Bone marrow (tissue), 2 donors: ENCODE measurements around the gene PSMA2.

ENCODE experiments used
- DNase-seq, 2 donors: peaks; one replicate each; lab custom pipeline; 2025; lab: John Stamatoyannopoulos, UW

The PSMA2 gene

GRCh38 chr7:42931834-42932651 lies at the start of gene PSMA2, which contains the start of gene MRPL32:
Gene PSMA2, minus strand, starts transcription at chr7:42932174. Its CDS starts 16 bp downstream, at chr7:42932158.
Gene MRPL32, plus strand, starts transcription at chr7:42932376. Its CDS starts 11 bp downstream, at chr7:42932387.
- DNase-seq: peak; percentile 97 to 99

- no peak for DNase-seq
These were observed 49.6 kb upstream of the PSMA2 start for GRCh38 chr7:42981601-42982000.

- DNase-seq: no peak
These were observed 48.5 kb upstream of the PSMA2 start for GRCh38 chr7:42980514-42980913.

- DNase-seq: no peak
These were observed 48.1 kb upstream of the PSMA2 start for GRCh38 chr7:42980084-42980483.

GRCh38 chr7:42978496-42978895 lies 46.5 kb upstream of the PSMA2 start:
- no peak for DNase-seq

- no peak for DNase-seq
These were observed 44.4 kb upstream of the PSMA2 start for GRCh38 chr7:42976371-42976770.

GRCh38 chr7:42972699-42973500 lies 40.9 kb upstream of the PSMA2 start:
- no peak for DNase-seq

GRCh38 chr7:42967391-42967790 lies 35.4 kb upstream of the PSMA2 start:
- DNase-seq: no peak

- no peak for DNase-seq
These were observed 33.2 kb upstream of the PSMA2 start for GRCh38 chr7:42964849-42965805.

- DNase-seq: no peak
These were observed 32.3 kb upstream of the PSMA2 start for GRCh38 chr7:42964293-42964692.

- DNase-seq: no peak
These were observed 29.2 kb upstream of the PSMA2 start for GRCh38 chr7:42961170-42961569.

- no peak for DNase-seq
These were observed 28.8 kb upstream of the PSMA2 start for GRCh38 chr7:42960762-42961161.

- no peak for DNase-seq
These were observed 27.6 kb upstream of the PSMA2 start for GRCh38 chr7:42959549-42959948.

- no peak for DNase-seq
These were observed 24.1 kb upstream of the PSMA2 start for GRCh38 chr7:42956062-42956461.

GRCh38 chr7:42953994-42954393 lies 22.0 kb upstream of the PSMA2 start:
- DNase-seq: no peak

GRCh38 chr7:42952328-42952727 lies 20.4 kb upstream of the PSMA2 start:
- no peak for DNase-seq

GRCh38 chr7:42950417-42950816 lies 18.4 kb upstream of the PSMA2 start:
- no peak for DNase-seq

GRCh38 chr7:42947521-42947920 lies 15.5 kb upstream of the PSMA2 start:
- no peak for DNase-seq

- peak in 1 of 2 donors; percentile 19 for DNase-seq
These were observed 14.6 kb upstream of the PSMA2 start for GRCh38 chr7:42946627-42946950.

- DNase-seq: peak in 1 of 2 donors; percentile 24
These were observed 14.1 kb upstream of the PSMA2 start for GRCh38 chr7:42945821-42946626.
